ENCODE measurements around the gene ZNF618. TPM values are rescaled to one million over a fixed set of nuclear protein-coding genes. Genes with fewer than 3 reads are reported as not detected.

The ZNF618 gene
- total RNA-seq, 1 donor from 2014 or later = 10.2 TPM

DNA sequence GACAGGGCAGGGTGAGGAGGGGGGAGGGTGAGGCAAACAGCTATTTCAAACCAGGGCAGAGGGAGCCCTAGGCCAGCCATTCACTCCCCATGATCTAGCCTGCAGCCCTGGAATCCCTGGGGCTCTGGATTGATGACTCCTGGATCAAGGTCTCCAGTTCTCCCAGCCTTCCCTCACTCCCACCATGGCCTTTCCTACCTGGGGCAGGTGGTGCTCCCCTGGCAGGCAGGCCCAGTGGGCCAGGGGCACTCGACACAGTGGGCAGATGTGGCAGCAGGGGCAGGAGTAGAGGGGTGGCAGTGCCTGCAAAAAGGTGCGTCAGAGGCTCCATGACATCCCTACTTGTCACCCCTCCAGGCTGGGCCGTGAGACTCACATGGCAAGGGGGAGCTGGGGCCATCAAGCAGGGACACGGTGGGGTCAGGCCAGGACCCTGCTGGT is 216.9 kb downstream of the ZNF618 start:
- intact Hi-C loops (cut with DNase I) = no loop called here
- TF ChIP-seq, protein P1, sequence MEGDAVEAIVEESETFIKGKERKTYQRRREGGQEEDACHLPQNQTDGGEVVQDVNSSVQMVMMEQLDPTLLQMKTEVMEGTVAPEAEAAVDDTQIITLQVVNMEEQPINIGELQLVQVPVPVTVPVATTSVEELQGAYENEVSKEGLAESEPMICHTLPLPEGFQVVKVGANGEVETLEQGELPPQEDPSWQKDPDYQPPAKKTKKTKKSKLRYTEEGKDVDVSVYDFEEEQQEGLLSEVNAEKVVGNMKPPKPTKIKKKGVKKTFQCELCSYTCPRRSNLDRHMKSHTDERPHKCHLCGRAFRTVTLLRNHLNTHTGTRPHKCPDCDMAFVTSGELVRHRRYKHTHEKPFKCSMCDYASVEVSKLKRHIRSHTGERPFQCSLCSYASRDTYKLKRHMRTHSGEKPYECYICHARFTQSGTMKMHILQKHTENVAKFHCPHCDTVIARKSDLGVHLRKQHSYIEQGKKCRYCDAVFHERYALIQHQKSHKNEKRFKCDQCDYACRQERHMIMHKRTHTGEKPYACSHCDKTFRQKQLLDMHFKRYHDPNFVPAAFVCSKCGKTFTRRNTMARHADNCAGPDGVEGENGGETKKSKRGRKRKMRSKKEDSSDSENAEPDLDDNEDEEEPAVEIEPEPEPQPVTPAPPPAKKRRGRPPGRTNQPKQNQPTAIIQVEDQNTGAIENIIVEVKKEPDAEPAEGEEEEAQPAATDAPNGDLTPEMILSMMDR (IDR thresholded peaks at IDR 0.05) = no peak
- H3K36me3 ChIP-seq = no peaks in the 10 kb centered on the region

DNA sequence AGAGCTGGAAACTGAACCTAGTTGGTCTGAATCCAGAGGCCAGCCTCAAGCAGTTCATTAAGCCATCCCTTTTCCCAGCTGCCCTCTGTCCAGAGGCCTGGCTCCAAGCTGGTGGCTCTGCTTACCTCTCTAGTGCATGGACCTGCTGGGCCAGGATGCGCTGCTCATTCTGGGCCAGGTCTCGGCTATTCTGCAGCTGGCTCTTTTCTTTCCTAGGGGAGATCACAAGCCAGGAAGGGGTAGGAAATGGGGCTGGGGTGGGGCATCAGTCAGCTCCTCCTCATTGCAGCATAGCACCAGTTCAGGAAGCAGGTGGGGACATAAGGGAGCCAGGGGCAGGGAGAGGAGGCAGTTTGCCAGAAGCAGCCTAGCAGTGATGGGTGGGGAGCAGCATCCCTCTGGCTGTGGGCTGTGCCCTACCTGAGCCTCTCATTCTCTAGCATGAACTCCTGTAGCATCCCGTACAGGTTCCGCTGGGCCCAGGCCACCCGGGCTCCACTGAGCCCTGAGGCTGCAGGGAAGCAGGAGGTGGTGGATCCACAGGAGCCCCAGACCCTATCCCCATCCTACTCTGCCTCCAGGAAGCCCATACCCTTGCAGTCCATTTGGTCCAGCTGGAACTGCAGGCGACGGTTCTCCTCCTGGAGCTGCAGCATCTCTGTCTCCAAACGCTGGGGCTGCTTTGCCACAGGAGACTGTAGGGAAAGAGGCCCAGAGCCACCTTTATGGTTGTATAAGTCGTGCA is 217.8 kb downstream of the ZNF618 start:
- H3K4me1 ChIP-seq = peaks cover 11% of the 10 kb centered on the region
- no peak overlapping the region for H3K4me3 ChIP-seq
- H3K27ac ChIP-seq = no peak overlapping the region
- no peaks in the 10 kb centered on the region for H3K9me3 ChIP-seq
- DNase-seq (no peak), ATAC-seq (no peak)
- no peaks in the 10 kb centered on the region for H3K36me3 ChIP-seq
- TF ChIP-seq, protein P1 (IDR thresholded peaks at IDR 0.05) = no peak
- H3K27me3 ChIP-seq (ENCODE audit: low read depth) = peaks cover 19% of the 10 kb centered on the region
- intact Hi-C loops (cut with DNase I) = no loop called here

More for the DNA sequence above, 216.9 kb downstream of the ZNF618 start:
- no peak overlapping the region for H3K27ac ChIP-seq
- no peaks in the 10 kb centered on the region for H3K9me3 ChIP-seq
- peaks cover 7% of the 10 kb centered on the region for H3K4me1 ChIP-seq
- ATAC-seq = no peak
- DNase-seq = no peak
- no peak overlapping the region for H3K4me3 ChIP-seq
- peaks cover 15% of the 10 kb centered on the region for H3K27me3 ChIP-seq (ENCODE audit: low read depth)

DNA sequence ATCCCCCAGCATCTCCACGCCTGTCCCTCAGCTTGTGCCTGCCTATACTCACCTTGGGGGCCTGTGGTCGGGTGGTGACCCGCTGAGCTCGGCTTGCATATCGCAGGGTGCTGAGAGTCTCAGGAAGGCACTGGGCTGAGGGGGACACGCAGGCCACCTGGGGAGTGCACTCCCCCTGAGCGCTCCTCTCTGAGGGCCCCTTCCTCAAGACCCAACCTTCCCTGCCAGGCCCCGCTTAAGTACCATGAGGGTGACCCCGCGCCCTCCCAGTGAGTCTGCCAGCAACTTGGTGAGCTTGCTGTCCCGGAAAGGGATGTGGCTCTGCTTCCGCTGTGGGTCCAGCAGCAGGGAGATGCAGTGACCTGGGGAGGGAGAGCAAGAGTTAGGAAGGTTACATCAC is 218.9 kb downstream of the ZNF618 start:
- H3K4me1 ChIP-seq = peaks cover 14% of the 10 kb centered on the region
- intact Hi-C loops (cut with DNase I) = no loop called here

DNA sequence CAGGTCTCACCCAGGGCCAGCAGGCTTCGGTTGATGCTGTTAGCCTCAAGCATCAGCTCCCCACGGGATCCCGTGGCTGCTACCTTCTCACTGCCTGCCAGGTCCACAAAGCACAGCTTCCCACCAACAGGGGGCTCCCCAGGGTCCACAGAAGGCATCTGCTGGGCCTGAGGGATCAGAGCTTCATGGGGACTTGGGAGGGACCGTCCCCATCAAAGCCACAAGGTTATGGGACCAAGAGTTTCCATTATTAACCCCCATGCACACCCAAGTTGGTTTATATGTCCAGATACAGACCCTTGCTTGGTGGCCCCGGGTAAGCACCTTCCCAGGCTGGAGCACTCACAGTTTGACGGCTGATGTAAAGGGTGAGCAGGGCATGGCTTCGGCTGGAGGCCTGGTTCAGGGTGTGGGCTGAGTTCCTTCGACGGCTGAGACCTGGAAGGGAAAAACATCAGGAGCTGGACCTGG is 220.0 kb downstream of the ZNF618 start:
- H3K4me1 ChIP-seq = peaks cover 14% of the 10 kb centered on the region
- ATAC-seq (no peak), DNase-seq (no peak)
- TF ChIP-seq, protein P1 (IDR thresholded peaks at IDR 0.05) = no peak
- H3K4me3 ChIP-seq = no peak overlapping the region
- H3K36me3 ChIP-seq = no peaks in the 10 kb centered on the region
- peaks cover 26% of the 10 kb centered on the region for H3K27me3 ChIP-seq (ENCODE audit: low read depth)
- no peak overlapping the region for H3K27ac ChIP-seq
- H3K9me3 ChIP-seq = no peaks in the 10 kb centered on the region
- intact Hi-C loops (cut with DNase I) = no loop called here

More for the DNA sequence above, 218.9 kb downstream of the ZNF618 start:
- H3K27ac ChIP-seq = no peak overlapping the region
- H3K4me3 ChIP-seq = no peak overlapping the region
- H3K27me3 ChIP-seq (ENCODE audit: low read depth) = peaks cover 26% of the 10 kb centered on the region
- DNase-seq (no peak), ATAC-seq (no peak)
- TF ChIP-seq, protein P1 (IDR thresholded peaks at IDR 0.05) = no peak
- no peaks in the 10 kb centered on the region for H3K9me3 ChIP-seq
- no peaks in the 10 kb centered on the region for H3K36me3 ChIP-seq

DNA sequence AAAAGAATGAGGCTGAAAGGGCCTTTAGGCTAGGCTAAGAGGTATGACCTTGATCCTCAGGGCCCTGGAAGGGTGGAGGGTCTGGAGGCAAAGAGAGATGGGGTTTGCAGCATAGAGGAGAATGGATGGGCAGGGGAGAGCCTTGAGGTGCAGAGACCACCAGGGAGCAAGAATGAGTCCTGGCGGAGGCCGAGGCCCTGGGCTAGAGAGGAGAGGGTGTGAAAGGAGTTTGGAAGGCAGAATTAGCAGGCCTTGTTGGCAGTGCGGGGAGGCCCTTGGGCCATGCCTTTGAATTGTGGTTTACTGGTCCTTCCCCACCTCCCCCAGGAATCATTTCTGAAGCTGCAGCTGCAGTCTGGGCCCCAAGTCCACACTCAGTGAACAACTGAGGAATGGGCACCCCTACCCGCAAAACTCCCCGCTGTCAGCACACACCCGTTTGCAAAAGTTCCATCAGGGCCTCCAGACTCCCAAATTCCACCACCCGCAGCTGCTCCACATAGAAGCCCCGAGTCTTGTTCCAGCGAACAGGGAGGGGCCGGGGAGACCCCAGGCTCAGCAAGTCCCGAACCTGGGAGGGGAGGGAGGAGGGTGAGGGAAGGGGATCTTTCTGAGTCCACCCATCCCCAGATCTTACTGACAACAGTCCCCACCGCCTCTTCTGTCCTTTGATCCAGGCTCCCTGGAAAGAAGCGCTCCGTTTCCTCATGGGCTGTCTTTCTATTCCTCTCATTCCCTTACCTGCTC is 220.9 kb downstream of the ZNF618 start:
- intact Hi-C loops (cut with DNase I) = no loop called here
- ATAC-seq (no peak), DNase-seq (no peak)
- Histone ChIP-seq H3K36me3 (no peaks in the 10 kb centered on the region), H3K4me3 (no peak overlapping the region), H3K9me3 (no peaks in the 10 kb centered on the region), H3K4me1 (peaks cover 14% of the 10 kb centered on the region), H3K27me3 (ENCODE audit: low read depth) (peaks cover 26% of the 10 kb centered on the region), H3K27ac (no peak overlapping the region)
- TF ChIP-seq, protein P1 (IDR thresholded peaks at IDR 0.05) = no peak

Data from lower lobe of right lung (tissue), 2 donors.